Smooth muscle cell (in vitro differentiated cells): ENCODE data around the gene EIF4ENIF1. TPM values are rescaled to one million over a fixed set of nuclear protein-coding genes. Genes with fewer than 3 reads are reported as not detected.
"Not testable (repeated sequence)": the region's sequence is repeated elsewhere in the genome, so short reads cannot be mapped to it uniquely, and the experiment has no call there.

ENCODE experiments used
- DNase-seq: peaks from one replicate; lab custom pipeline; 2025; ENCODE audit not compliant: unreplicated experiment; lab: John Stamatoyannopoulos, UW
- H2AFZ ChIP-seq: fragments of 200-600 bp; sonication (generic); 2 replicates; pipeline ENCODE4 v1.6.0; 2016; ENCODE audit warnings: antibody characterized with exemption, low read depth, mild to moderate bottlenecking
- H3F3A ChIP-seq: fragments of 200-600 bp; sonication (generic); 2 replicates; pipeline ENCODE4 v1.6.0; 2017; ENCODE audit warnings: antibody characterized with exemption, low read depth
- H3K27ac ChIP-seq: fragments of 200-600 bp; sonication (generic); 2 replicates; pipeline ENCODE4 v1.5.1; 2016; ENCODE audit warnings: low read depth, mild to moderate bottlenecking
- H3K27me3 ChIP-seq: fragments of 200-600 bp; sonication (generic); 2 replicates; pipeline ENCODE4 v1.6.1; 2016; ENCODE audit warnings: low read depth, mild to moderate bottlenecking
- H3K36me3 ChIP-seq: fragments of 200-600 bp; sonication (generic); 2 replicates; pipeline ENCODE4 v1.5.1; 2016; ENCODE audit warnings: low read depth
- H3K4me1 ChIP-seq: fragments of 200-600 bp; sonication (generic); 2 replicates; pipeline ENCODE4 v1.5.1; 2016; ENCODE audit warnings: low read depth
- H3K4me2 ChIP-seq: fragments of 200-600 bp; sonication (generic); 2 replicates; pipeline ENCODE4 v1.6.0; 2016; ENCODE audit warnings: mild to moderate bottlenecking
- H3K4me3 ChIP-seq: fragments of 200-600 bp; sonication (generic); 2 replicates; pipeline ENCODE4 v1.5.1; 2016; ENCODE audit warnings: mild to moderate bottlenecking
- H3K79me2 ChIP-seq: fragments of 200-600 bp; sonication (generic); 2 replicates; pipeline ENCODE4 v1.6.0; 2016; ENCODE audit warnings: low read depth, mild to moderate bottlenecking
- H3K9ac ChIP-seq: fragments of 200-600 bp; sonication (generic); 2 replicates; pipeline ENCODE4 v1.6.0; 2016; ENCODE audit warnings: low read depth
- H3K9me3 ChIP-seq: fragments of 200-600 bp; sonication (generic); replicated peaks from 2 replicates; pipeline ENCODE4 v1.5.1; 2016; ENCODE audit warnings: low read depth
- H4K20me1 ChIP-seq: fragments of 200-600 bp; sonication (generic); 2 replicates; pipeline ENCODE4 v1.6.0; 2016; ENCODE audit warnings: low read depth
- WGBS: methylation state at CpG from one replicate; pipeline ENCODE4 v1.1.7; 2016; ENCODE audit warnings: low lambda C conversion rate; 5-methylcytosine and 5-hydroxymethylcytosine counted together
- polyA plus RNA-seq: library from polyadenylated mRNA; unstranded; fragments of >200 nt; fragmentation: Nextera tagmentation; extraction: Ambion mirVana; gene quantifications from 2 replicates; pipeline ENCODE4 v1.2.1, GENCODE V29; 2016
- total RNA-seq: library from RNA; depleted of rRNA; stranded (reverse); fragments of >200 nt; gene quantifications from 2 replicates; pipeline ENCODE4 v1.2.3, GENCODE V29; 2014
- TF ChIP-seq, protein P1 (sequence below): fragments of 200-600 bp; sonication (generic); IDR thresholded peaks from 2 replicates; pipeline ENCODE4 v1.5.1; 2017; ENCODE audit warnings: borderline replicate concordance, mild to moderate bottlenecking, antibody characterized with exemption; ENCODE audit not compliant: insufficient read depth, poor library complexity, severe bottlenecking

The EIF4ENIF1 gene
- total and polyA plus RNA-seq, 2 experiments from 2014 or later, result 11.6 to 15.5 TPM

DNA sequence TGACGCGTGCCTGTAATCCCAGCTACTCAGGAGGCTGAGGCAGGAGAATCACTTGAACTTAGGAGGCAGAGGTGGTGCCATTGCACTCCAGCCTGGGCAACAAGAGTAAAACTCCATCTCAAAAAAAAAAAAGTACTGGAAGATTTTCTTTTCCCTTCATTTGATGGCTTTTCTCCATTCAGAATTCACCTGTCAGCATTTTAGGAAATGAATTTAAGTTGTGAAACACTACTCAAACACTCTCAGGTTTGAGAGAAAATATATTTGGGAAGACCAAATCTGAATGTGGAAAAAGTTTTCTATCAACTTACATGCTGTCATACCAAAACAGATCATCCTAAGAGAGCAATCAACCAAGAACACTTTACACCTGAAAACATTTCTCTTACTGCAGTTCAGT, 2.7 kb downstream of the EIF4ENIF1 start:
- Histone ChIP-seq H3K36me3 (peaks cover 1% of the 10 kb centered on the region), H4K20me1 (peaks cover 30% of the 10 kb centered on the region), H3K9ac (no peak overlapping the region), H3K79me2 (peaks cover 71% of the 10 kb centered on the region), H3K27ac (no peak overlapping the region), H3K27me3 (no peaks in the 10 kb centered on the region), H3K9me3 (no peaks in the 10 kb centered on the region), H3K4me1 (peaks cover 21% of the 10 kb centered on the region), H3F3A (peaks cover 9% of the 10 kb centered on the region), H3K4me3 (no peak overlapping the region), H3K4me2 (no peak overlapping the region), H2AFZ (no peak overlapping the region)
- WGBS, result 95% methylated on average over 2 of the region's 2 CpGs
- DNase-seq, result no peak
- TF ChIP-seq, protein P1, sequence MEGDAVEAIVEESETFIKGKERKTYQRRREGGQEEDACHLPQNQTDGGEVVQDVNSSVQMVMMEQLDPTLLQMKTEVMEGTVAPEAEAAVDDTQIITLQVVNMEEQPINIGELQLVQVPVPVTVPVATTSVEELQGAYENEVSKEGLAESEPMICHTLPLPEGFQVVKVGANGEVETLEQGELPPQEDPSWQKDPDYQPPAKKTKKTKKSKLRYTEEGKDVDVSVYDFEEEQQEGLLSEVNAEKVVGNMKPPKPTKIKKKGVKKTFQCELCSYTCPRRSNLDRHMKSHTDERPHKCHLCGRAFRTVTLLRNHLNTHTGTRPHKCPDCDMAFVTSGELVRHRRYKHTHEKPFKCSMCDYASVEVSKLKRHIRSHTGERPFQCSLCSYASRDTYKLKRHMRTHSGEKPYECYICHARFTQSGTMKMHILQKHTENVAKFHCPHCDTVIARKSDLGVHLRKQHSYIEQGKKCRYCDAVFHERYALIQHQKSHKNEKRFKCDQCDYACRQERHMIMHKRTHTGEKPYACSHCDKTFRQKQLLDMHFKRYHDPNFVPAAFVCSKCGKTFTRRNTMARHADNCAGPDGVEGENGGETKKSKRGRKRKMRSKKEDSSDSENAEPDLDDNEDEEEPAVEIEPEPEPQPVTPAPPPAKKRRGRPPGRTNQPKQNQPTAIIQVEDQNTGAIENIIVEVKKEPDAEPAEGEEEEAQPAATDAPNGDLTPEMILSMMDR, result no peak

DNA sequence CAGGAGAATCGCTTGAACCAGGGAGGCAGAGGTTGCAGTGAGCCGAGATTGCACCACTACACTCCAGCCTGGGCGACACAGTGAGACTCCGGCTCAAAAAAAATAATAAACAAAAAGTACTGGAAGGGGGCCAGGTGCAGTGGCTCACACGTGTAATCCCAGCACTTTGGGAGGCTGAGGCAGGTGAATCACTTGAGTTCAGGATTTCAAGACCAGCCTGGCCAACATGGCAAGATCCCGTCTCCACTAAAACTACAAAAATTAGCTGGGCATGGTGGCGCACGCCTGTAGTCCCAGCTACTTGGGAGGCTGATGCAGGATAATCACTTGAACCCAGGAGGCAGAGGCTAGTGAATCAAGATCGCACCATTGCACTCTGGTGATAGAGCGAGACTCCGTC, 3.3 kb downstream of the EIF4ENIF1 start:
- not testable (repeated sequence) for H3K36me3 ChIP-seq, DNase-seq, H3K4me2 ChIP-seq, H2AFZ ChIP-seq, H3K4me3 ChIP-seq, H3F3A ChIP-seq, H3K9ac ChIP-seq, H3K27me3 ChIP-seq, H3K9me3 ChIP-seq, H3K27ac ChIP-seq
- Histone ChIP-seq H4K20me1 (peaks cover 36% of the 10 kb centered on the region), H3K4me1 (peaks cover 16% of the 10 kb centered on the region), H3K79me2 (peaks cover 75% of the 10 kb centered on the region)
- 98% methylated on average over 11 of the region's 11 CpGs for WGBS

GRCh38 chr22:31482470-31482869, 7.2 kb downstream of the EIF4ENIF1 start:
- DNase-seq, H3K4me2 ChIP-seq, H2AFZ ChIP-seq, H3K9ac ChIP-seq, H3K4me1 ChIP-seq, H3K27ac ChIP-seq, H3F3A ChIP-seq, H3K27me3 ChIP-seq, H3K9me3 ChIP-seq, H3K4me3 ChIP-seq: not testable (repeated sequence)
- H4K20me1 ChIP-seq, result peaks cover 58% of the 10 kb centered on the region
- peaks cover 84% of the 10 kb centered on the region for H3K79me2 ChIP-seq
- WGBS, result 97% methylated on average over 8 of the region's 8 CpGs
- peaks cover 11% of the 10 kb centered on the region for H3K36me3 ChIP-seq

GRCh38 chr22:31481129-31481528, 8.5 kb downstream of the EIF4ENIF1 start:
- H3K36me3 ChIP-seq, result peaks cover 11% of the 10 kb centered on the region
- peaks cover 72% of the 10 kb centered on the region for H4K20me1 ChIP-seq
- no peak overlapping the region for H3K9ac ChIP-seq
- no peak overlapping the region for H3K4me2 ChIP-seq
- DNase-seq, result no peak
- no peaks in the 10 kb centered on the region for H3K9me3 ChIP-seq
- H2AFZ ChIP-seq, result no peak overlapping the region
- H3F3A ChIP-seq, result no peaks in the 10 kb centered on the region
- H3K4me1 ChIP-seq, result no peaks in the 10 kb centered on the region
- H3K4me3 ChIP-seq, result no peak overlapping the region
- TF ChIP-seq, protein P1, result no peak
- 96% methylated on average over 3 of the region's 3 CpGs for WGBS
- H3K27ac ChIP-seq, result no peak overlapping the region
- H3K79me2 ChIP-seq, result peaks cover 84% of the 10 kb centered on the region
- no peaks in the 10 kb centered on the region for H3K27me3 ChIP-seq

DNA sequence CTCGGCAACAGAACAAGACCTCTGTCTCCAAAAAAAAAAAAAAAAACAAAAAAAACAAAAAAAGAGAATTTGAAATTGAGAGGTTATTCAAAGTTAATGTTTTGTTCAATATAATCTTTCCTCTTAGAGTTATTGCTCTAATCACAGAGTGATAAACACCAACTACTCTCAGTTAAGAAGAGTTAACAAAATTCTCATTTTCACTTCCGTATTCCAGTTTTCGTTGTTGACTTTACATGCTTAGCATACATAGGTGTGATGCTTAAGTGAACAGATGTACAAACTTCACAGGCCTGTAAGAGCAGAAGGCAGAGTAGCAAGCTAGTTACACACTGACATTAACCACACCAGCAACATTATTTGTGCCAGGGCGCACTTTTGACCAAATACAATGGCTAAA, 12.3 kb downstream of the EIF4ENIF1 start:
- Histone ChIP-seq H3K36me3 (peaks cover 11% of the 10 kb centered on the region), H3K79me2 (peaks cover 76% of the 10 kb centered on the region), H2AFZ (no peak overlapping the region), H3K27ac (no peak overlapping the region), H3K9ac (no peak overlapping the region), H3K4me1 (no peaks in the 10 kb centered on the region), H3K27me3 (no peaks in the 10 kb centered on the region), H3K9me3 (no peaks in the 10 kb centered on the region), H3F3A (no peaks in the 10 kb centered on the region), H3K4me3 (no peak overlapping the region), H3K4me2 (no peak overlapping the region), H4K20me1 (peaks cover 81% of the 10 kb centered on the region)
- TF ChIP-seq, protein P1, result no peak
- WGBS, result 96% methylated on average over 4 of the region's 4 CpGs
- DNase-seq, result no peak
